Measurements from ENCODE around the gene ATP2B3. TPM values are rescaled to one million over a fixed set of nuclear protein-coding genes. Genes with fewer than 3 reads are reported as not detected.

ATP2B3 gene
- total and polyA plus RNA-seq, 9 of the 15 experiments (the other 6 are each of a cell fraction or from before 2014, with no cell fraction given), result 0.04 TPM; not detected in 8

DNA sequence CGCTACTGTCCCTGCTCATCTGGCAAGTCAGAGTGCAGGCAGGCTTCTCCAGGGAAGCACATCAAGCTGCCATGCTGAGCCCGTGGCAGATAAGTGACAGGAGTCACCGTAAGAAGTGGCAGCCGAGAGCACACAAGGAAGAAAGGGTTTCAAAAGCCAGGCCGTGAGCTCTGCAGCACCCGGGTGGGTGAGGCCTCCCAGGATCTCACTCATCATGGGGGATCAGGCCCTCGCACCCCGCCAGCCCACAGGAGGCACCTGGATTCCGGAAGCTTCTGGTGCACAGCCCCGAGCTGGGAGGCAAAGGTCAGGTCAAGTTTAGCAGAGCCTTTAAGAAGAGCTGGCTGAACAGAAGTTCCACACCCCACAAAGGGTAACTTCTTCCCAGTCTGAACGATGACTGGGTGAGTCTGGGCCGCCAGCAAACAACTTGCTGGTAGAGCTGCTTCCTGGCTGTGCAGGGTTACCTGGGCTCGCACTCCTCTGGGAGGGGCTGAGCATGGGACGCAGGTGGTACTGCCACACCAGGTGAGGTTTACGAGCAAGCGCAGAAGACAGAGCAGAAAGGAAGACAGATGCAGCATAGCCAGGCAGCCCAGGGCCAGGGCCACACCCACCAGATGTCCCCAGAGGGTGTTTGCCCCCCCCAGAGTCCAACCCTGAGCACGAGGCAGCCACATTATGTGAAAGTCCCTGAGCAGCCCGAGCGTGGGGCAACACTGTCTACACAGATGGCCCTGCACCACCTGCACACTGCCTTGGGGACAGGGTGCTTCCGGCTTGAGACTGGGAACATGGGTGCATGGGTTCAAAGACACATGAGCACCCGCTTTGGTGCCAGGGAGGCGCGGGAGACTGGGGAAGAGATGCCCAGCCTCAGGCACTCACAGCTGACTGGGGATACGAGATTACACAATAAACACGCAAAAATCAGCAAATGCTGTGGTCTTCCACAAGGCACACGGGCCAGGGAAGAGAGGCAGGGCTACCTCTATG lies 73.8 kb downstream of the ATP2B3 start:
- H3K9me3 ChIP-seq (replicated peaks; ENCODE audit: control insufficient read depth, insufficient read depth, low read depth, low read length), result no peaks in the 10 kb centered on the region
- H3K79me2 ChIP-seq (ENCODE audit: control insufficient read depth, insufficient read depth, low read length), result no peaks in the 10 kb centered on the region
- no TSS peak for BruUV-seq (replicated peaks)
- ChIA-PET CTCF (ENCODE audit: low intra/inter-chr PET ratio) (no interaction called here), POLR2A (interaction anchor here (1.0 kb wide), 1 partner anchor 100 kb away, joined by 3 read pairs; no protein-coding TSS in a partner anchor)
- H3K36me3 ChIP-seq (ENCODE audit: control insufficient read depth, insufficient read depth, low read length), result peaks cover 60% of the 10 kb centered on the region; the same call in 2 of the 3 replicates
- no peak for FAIRE-seq
- H3K9ac ChIP-seq (ENCODE audit: insufficient read depth in 1 of 2, low read depth in 2 of 2, low read length in 2 of 2), result no peak overlapping the region
- intact Hi-C loops (cut with micrococcal nuclease), result no loop called here
- H3K4me2 ChIP-seq (ENCODE audit: insufficient read depth, low read length), result no peak overlapping the region
- no peak for TF ChIP-seq BRF1 (IDR thresholded peaks at IDR 0.05; ENCODE audit: borderline replicate concordance, extremely low read depth, insufficient read length)
- TF ChIP-seq RBFOX2 (IDR thresholded peaks at IDR 0.05; ENCODE audit: low read depth, low read length), result 0 out of 2 replicates have a peak, but pooled peaks have one; percentile 17
- TF ChIP-seq, protein P1, sequence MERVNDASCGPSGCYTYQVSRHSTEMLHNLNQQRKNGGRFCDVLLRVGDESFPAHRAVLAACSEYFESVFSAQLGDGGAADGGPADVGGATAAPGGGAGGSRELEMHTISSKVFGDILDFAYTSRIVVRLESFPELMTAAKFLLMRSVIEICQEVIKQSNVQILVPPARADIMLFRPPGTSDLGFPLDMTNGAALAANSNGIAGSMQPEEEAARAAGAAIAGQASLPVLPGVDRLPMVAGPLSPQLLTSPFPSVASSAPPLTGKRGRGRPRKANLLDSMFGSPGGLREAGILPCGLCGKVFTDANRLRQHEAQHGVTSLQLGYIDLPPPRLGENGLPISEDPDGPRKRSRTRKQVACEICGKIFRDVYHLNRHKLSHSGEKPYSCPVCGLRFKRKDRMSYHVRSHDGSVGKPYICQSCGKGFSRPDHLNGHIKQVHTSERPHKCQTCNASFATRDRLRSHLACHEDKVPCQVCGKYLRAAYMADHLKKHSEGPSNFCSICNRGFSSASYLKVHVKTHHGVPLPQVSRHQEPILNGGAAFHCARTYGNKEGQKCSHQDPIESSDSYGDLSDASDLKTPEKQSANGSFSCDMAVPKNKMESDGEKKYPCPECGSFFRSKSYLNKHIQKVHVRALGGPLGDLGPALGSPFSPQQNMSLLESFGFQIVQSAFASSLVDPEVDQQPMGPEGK (CRISPR knock-in tag; IDR thresholded peaks at IDR 0.05; ENCODE audit: borderline replicate concordance), result no peak
- 0 out of 2 replicates have a peak, but pooled peaks have one; percentile 25 for TF ChIP-seq POLR2G (IDR thresholded peaks at IDR 0.05; ENCODE audit: low read depth, low read length)
- TF ChIP-seq, protein P2, sequence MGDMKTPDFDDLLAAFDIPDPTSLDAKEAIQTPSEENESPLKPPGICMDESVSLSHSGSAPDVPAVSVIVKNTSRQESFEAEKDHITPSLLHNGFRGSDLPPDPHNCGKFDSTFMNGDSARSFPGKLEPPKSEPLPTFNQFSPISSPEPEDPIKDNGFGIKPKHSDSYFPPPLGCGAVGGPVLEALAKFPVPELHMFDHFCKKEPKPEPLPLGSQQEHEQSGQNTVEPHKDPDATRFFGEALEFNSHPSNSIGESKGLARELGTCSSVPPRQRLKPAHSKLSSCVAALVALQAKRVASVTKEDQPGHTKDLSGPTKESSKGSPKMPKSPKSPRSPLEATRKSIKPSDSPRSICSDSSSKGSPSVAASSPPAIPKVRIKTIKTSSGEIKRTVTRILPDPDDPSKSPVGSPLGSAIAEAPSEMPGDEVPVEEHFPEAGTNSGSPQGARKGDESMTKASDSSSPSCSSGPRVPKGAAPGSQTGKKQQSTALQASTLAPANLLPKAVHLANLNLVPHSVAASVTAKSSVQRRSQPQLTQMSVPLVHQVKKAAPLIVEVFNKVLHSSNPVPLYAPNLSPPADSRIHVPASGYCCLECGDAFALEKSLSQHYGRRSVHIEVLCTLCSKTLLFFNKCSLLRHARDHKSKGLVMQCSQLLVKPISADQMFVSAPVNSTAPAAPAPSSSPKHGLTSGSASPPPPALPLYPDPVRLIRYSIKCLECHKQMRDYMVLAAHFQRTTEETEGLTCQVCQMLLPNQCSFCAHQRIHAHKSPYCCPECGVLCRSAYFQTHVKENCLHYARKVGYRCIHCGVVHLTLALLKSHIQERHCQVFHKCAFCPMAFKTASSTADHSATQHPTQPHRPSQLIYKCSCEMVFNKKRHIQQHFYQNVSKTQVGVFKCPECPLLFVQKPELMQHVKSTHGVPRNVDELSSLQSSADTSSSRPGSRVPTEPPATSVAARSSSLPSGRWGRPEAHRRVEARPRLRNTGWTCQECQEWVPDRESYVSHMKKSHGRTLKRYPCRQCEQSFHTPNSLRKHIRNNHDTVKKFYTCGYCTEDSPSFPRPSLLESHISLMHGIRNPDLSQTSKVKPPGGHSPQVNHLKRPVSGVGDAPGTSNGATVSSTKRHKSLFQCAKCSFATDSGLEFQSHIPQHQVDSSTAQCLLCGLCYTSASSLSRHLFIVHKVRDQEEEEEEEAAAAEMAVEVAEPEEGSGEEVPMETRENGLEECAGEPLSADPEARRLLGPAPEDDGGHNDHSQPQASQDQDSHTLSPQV (IDR thresholded peaks at IDR 0.05), result no peak
- no peak for TF ChIP-seq OTX1 (CRISPR knock-in tag; IDR thresholded peaks at IDR 0.05)
- no peak overlapping the region for H3K4me3 ChIP-seq
- H4K20me1 ChIP-seq (replicated peaks; ENCODE audit: control insufficient read depth, insufficient read depth, low read length), result no peaks in the 10 kb centered on the region
- H2AFZ ChIP-seq (ENCODE audit: low read depth, low read length), result no peak overlapping the region
- 89% methylated on average over 22 of the region's 26 CpGs for WGBS (ENCODE audit: insufficient coverage, low coverage, missing lambda C conversion rate)
- H3K27ac ChIP-seq (ENCODE audit: extremely low read depth, low read depth, low read length), result no peak overlapping the region
- no peaks in the 10 kb centered on the region for H3K27me3 ChIP-seq (ENCODE audit: control insufficient read depth in 2 of 2, insufficient read depth in 2 of 2, low read length in 2 of 2)
- H3K9me1 ChIP-seq (ENCODE audit: control insufficient read depth, insufficient read depth, low read length), result no peaks in the 10 kb centered on the region
- DNase-seq (ENCODE audit: extremely low read depth in 1 of 4, low spot score in 3 of 4), result no peak
- H3K4me1 ChIP-seq (replicated peaks in 1 of 2; ENCODE audit: control insufficient read depth in 2 of 2, insufficient read depth in 2 of 2, low read length in 2 of 2), result no peaks in the 10 kb centered on the region; a peak in 1 of 5 replicates
- in situ Hi-C loops (cut with MboI), result no loop called here
- no peak for ATAC-seq

Measured in K562 (cell line).